GM19463 (cell line): ENCODE data around the gene PRKCZ.

Source experiments
- ATAC-seq: cut with Tn5 transposase; IDR thresholded peaks from one replicate; pipeline ENCODE4 v1.9.1; 2021; ENCODE audit warnings: mild to moderate bottlenecking, moderate library complexity; ENCODE audit not compliant: unreplicated experiment

The PRKCZ gene

DNA sequence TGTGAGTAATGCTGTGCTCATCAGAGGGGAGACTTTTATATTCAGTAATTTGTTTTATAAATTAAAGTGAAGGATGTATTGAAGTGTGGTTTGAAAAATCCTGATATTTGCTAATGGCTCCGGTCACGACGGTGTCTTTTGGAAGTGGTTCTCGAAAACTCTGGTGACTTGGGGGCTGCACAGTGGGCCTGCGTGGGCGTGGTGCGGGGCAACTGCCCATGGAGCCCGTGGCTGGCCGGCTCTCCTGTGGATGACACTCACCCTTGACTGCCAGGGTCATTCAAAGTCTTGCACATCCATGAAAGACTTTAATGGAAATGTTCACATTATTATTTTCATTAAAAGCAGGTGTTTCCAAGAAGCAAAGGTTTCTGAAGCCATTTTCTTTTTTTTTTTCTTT, 136.7 kb downstream of the PRKCZ start:
- ATAC-seq, result no peak

GRCh38 chr1:2187619-2188018, 137.4 kb downstream of the PRKCZ start:
- ATAC-seq, result no peak

DNA sequence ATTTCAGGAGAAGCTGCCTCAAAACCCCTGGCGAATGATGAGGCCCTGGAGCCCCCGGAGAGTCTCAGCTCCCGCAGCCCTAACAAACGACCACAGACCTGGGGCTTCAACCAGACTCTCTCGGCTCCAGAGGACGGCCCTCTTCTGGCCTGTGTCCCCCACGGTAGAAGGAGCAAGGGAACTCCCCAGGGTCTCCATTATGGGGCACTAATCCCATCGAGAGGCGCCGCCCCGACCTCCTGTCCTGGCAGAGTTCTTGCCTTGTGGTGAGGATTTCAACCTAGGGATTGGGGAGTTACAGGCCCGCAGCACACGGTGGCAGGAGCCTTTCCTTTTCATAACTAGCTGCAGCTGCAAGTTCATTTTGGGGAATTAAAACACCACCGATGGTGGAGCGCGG, 138.1 kb downstream of the PRKCZ start:
- ATAC-seq, result no peak

DNA sequence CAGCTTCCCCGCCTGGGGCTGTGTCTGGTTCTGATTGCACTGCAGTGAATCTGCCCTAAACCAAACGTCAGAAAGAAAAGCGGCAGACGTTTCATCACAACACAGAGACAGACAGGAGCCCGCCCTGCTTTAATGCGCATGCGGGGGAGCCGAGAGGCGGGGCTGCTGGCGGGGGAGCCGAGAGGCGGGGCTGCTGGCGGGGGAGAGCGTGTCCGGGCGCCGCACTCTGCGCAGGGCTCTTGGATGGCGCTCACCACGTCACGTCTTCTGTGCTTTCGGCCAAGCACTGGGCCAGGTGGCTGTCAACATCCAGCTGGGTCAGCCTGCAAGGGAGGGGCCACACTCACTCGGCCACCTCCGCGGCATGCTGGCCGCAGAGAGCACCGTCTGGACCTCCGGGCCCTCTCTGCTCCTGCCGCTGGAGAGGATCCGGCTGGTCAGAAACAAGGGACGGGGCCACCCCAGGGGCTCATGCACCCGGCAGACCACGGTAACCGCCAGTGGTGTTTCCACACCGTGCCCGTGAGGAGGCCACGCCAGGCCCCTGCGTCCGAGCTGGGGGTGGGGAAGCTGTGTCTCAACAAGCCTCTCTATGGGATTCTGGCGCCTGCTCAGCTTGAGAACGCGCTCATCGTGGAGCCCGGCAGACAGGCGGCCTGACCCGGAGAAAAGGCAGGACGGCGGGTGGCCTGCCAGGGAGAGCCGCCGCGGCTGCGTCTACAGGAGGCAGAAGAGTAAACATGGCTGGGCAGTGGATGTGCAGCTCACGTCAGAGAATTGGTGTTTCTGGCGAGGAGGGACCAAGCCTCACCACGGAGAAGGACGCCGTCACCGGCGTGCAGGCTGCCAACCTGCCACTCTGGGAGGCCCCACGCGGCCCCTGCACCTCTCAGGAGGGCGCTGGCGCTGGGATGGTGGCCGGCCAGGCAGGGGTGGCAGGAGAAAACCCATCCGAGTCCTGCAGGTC, 139.5 kb downstream of the PRKCZ start:
- peak; percentile 89 for ATAC-seq

GRCh38 chr1:2190491-2190976, 140.3 kb downstream of the PRKCZ start:
- no peak for ATAC-seq

GRCh38 chr1:2192031-2192995, 142.1 kb downstream of the PRKCZ start:
- no peak for ATAC-seq

DNA sequence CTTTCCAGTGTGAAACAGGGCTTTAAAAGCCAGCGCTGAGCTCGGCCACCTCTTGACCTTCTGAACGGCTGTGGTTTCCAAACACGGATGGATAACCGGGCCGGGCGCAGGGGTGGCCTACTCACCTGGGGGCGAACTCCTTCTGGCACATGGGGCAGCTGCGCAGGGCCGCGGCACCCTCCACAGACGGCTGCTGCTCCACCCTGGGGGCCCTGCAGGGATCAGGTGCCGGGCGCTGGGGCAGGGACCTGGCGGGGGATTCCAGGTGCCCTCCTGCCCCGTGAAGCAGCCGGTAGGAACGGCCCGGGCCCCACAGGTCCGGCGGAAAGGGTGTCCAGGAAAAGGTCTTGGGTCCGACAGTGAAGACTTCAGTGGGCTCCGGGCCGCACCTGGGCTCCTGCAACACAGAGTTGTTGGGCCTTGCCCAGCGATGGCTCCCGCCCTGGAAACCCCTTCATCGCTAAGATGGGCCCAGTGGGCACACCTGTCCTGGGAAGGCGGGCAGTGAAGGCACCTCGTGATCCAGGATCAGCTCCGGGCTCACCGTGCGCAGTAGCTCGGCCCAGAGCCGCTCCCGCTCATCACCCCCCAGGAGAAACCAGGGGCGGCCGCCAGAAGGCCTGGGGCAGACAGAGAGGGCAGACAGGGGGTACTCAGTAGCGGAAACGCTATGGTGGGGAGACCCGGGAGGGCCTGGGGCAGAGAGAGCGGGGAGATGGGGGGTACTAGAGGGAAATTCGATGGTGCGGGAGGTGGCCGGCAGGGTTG, 143.5 kb downstream of the PRKCZ start:
- no peak for ATAC-seq

GRCh38 chr1:2194319-2194897, 144.2 kb downstream of the PRKCZ start, which contains the start of gene FAAP20:
Gene FAAP20, minus strand, starts transcription at chr1:2194772. Its CDS starts 23 bp downstream, at chr1:2194749.
- ATAC-seq, result peak; percentile 45

DNA sequence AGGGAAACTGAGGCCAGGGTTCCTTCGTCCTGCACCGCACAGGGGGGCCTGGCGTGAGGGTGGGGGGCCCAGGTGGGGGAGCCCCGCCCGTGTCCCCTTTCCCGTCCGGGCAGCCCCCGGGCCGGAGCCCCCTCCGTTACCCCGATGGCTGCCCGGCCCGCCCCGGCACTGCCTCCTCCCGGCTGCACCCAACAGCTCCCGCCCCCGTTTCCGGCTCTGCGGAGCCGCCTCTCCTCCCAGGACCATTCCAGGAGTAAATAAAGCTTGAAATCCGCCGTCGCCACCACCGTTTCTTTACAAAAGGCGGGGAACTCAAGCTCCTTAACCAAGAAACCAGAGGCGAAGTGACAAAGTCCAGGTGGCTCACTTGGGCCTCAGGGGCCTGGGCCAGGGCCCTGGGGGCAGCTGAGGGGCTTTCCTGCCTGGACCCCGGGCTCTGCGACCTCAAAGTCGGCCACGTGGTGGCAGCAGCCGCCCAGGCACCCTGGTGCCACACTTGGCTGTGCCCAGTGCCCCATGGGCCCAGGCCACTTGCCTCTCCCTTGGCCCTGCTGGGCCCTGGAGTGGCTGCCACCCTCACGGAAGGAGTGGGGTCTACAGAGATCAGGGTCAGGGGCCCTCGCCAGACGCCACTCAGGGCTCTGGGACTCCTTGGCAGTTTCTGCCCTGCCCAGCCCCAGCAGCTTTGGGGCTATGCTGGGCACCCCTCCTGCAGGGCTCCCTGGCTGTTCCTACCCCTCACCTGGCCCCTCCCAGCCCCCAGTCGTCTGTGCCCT, 144.9 kb downstream of the PRKCZ start:
- ATAC-seq, result peak; percentile 67

DNA sequence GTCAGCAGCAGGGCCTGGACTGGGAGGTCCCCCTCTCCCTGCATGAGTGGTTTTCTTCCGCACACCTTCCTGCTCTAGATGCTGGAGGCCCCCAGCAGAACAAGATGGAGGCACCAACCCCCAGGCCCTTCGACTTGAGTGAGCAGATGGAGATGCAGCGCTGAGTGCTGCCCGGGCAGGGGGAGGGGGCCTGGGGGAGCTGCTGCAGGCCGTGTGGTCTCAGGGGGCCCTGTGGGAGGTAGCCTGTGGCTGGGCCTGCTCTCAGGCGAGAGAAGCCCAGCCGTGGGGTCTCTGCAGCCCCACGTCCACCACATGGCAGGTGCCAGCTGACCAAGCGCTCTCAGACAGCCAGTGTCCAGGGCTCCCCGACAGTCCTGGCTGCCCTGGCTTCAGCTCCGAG, 145.6 kb downstream of the PRKCZ start:
- no peak for ATAC-seq

- ATAC-seq, result no peak
Measured at GRCh38 chr1:2196901-2197638, 146.9 kb downstream of the PRKCZ start.

GRCh38 chr1:2197707-2198165, 147.5 kb downstream of the PRKCZ start:
- no peak for ATAC-seq

GRCh38 chr1:2198571-2198970, 148.4 kb downstream of the PRKCZ start:
- ATAC-seq, result no peak

- peak; percentile 43 for ATAC-seq
Measured at GRCh38 chr1:2199042-2199810, 149.0 kb downstream of the PRKCZ start.

GRCh38 chr1:2200308-2200943, 150.2 kb downstream of the PRKCZ start:
- ATAC-seq, result no peak

- ATAC-seq, result no peak
Measured at GRCh38 chr1:2201062-2201461, 150.9 kb downstream of the PRKCZ start.

GRCh38 chr1:2202008-2202575, 151.9 kb downstream of the PRKCZ start:
- ATAC-seq, result no peak
